NCI-H226 (cell line): ENCODE measurements around the gene LIMK2.
A peak's percentile ranks its signal among the peaks of the same experiment; 100 is the strongest.
"Not testable (repeated sequence)": the region's sequence is repeated elsewhere in the genome, so short reads cannot be mapped to it uniquely, and the experiment has no call there.

Experiments used
- DNase-seq: peaks from one replicate; pipeline ENCODE4 v3.0.0-alpha.2; 2015

The LIMK2 gene

GRCh38 chr22:31211862-31212730 is at the start of gene LIMK2:
LIMK2 (plus strand) TSS chr22:31212298; CDS start chr22:31212409, 111 bp downstream.
- peak; percentile 62 for DNase-seq

DNA sequence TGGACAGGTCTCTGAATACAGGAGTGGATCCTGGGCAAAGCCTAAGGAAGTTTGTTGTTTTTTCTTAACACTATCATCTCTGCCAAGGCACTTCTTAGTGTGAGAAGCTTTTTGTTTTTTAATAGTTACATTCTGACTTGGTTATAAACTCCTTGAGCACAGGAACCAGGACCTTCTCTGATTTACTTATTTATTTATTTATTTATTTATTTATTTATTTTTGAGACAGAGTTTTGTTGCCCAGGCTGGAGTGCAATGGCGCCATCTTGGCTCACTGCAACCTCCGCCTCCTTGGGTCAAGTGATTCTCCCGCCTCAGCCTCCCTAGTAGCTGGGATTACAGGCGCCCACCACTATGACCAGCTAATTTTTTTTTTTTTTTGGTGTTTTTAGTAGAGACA is 41.1 kb upstream of the LIMK2 start:
- DNase-seq, result no peak

DNA sequence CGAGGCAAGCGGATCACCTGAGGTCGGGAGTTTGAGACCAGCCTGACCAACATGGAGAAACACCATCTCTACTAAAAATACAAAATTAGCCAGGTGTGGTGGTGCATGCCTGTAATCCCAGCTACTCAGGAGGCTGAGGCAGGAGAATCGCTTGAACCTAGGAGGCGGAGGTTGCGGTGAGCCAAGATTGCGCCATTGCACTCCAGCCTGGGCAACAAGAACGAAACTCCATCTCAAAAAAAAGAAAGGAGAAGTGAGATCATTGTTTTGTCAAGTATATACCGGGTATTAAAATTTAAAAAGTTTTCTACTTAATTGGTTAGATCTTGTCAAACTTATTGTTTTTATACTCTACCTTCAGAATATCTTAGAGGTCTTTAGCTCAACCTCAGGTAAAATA is 40.4 kb upstream of the LIMK2 start:
- not testable (repeated sequence) for DNase-seq

- peak; percentile 64 for DNase-seq
Observed at GRCh38 chr22:31173386-31174145, 38.5 kb upstream of the LIMK2 start.

- DNase-seq, result no peak
Observed at GRCh38 chr22:31176923-31177322, 35.2 kb upstream of the LIMK2 start.

DNA sequence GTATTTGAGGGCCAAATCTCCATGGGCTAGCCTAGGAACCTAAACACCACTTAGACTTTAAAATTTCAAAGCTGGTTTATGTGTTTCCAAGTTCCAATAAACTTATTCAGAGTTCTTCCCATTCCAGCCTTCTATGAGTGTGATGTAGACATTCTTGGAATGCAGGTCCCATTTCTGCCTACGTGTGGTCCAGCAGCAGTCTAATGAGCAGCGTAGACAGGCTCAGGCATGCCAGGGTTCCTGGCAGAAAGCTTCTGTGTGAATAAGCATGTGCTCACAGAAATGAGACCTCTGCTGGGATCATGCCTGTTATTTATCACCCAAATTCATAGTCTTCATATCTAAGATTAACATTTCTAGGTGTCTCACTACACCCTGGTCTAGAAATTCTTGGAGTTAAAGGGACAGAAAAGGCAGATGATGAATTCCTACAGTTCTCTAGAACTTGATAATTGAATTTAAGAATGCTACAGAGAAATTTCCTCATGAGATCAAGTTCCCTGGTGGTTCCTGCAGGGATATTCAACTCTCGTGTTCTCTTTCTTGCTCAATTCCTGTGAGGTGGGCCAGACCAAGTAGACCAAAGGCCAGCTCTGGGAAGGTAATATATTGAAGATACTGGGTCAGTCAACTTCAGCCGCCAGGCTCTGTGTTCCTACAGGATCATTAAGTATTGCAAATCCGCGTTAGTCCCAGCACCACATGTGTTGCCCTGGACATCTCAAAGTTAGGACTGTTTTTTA is 34.5 kb upstream of the LIMK2 start:
- peak; percentile 77 for DNase-seq

DNA sequence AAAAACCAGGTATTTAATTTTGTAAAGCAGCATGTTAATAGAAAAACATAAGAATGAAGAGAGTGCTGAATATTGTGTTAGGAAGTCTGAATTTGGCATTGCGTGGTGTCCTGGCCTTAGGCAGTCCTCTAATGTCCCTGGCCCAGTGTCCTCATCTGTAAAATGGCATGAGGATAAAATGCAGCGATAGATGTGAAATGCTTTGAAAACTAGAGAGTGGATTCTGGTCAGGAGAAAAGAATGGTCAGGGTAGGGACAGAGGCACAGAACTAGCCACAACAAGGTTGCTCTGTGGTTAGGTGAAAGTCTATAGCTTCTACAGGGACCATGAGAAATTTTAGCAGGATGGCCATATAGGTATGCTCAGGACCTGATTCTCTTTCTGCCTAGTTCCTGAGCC is 33.2 kb upstream of the LIMK2 start:
- no peak for DNase-seq

DNA sequence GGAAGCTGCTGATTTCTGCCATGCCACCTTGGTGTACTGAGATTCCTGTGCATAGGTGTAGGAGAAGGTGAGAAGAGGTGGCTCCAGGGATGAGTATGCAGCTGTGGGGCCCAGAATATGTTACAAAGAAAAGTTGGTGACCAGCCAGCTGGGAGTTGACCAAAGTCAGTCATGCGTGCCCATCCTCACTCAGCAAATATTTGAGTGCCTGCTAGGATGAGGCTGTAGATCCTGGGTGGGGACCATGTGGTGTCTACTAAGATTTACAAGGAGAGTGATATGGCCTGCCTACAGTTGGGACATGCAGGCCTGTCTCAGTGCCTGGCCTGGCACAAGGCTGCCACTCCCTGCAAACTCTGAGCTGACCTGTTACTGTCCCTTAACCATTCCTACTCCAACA is 32.8 kb upstream of the LIMK2 start:
- DNase-seq, result no peak

GRCh38 chr22:31184015-31184414 is 28.1 kb upstream of the LIMK2 start:
- no peak for DNase-seq

DNA sequence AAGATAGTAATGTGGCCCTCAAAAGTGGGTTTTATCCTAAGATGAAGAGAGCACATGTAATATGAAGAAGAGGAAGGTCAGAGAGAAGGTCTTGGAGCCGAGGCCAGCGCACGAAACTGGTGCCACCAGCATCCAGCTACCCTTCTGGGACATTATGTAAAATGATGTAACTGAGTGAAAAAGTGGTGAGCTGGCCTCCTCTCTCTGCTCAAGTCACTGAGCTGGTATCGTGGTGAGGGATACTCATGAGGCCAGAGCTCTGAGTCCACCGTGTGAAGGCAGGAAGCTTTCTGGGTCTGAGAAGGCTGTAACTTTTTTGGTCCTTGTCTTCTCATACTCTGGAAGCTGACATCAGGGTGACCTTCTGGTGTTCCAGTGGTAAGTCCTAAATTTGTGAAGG is 27.0 kb upstream of the LIMK2 start:
- no peak for DNase-seq

GRCh38 chr22:31187627-31188026 is 24.5 kb upstream of the LIMK2 start:
- DNase-seq, result no peak

- DNase-seq, result peak; percentile 3
Observed at GRCh38 chr22:31192513-31192912, 19.6 kb upstream of the LIMK2 start.

- DNase-seq, result no peak
Observed at GRCh38 chr22:31193092-31193491, 19.0 kb upstream of the LIMK2 start.

GRCh38 chr22:31194681-31195080 is 17.4 kb upstream of the LIMK2 start:
- DNase-seq, result not testable (repeated sequence)

- DNase-seq, result no peak
Observed at GRCh38 chr22:31199187-31199586, 12.9 kb upstream of the LIMK2 start.

- DNase-seq, result not testable (repeated sequence)
Observed at GRCh38 chr22:31204352-31204984, 7.6 kb upstream of the LIMK2 start.

GRCh38 chr22:31205059-31205458 is 7.0 kb upstream of the LIMK2 start:
- DNase-seq, result not testable (repeated sequence)

- not testable (repeated sequence) for DNase-seq
Observed at GRCh38 chr22:31206460-31206859, 5.6 kb upstream of the LIMK2 start.

DNA sequence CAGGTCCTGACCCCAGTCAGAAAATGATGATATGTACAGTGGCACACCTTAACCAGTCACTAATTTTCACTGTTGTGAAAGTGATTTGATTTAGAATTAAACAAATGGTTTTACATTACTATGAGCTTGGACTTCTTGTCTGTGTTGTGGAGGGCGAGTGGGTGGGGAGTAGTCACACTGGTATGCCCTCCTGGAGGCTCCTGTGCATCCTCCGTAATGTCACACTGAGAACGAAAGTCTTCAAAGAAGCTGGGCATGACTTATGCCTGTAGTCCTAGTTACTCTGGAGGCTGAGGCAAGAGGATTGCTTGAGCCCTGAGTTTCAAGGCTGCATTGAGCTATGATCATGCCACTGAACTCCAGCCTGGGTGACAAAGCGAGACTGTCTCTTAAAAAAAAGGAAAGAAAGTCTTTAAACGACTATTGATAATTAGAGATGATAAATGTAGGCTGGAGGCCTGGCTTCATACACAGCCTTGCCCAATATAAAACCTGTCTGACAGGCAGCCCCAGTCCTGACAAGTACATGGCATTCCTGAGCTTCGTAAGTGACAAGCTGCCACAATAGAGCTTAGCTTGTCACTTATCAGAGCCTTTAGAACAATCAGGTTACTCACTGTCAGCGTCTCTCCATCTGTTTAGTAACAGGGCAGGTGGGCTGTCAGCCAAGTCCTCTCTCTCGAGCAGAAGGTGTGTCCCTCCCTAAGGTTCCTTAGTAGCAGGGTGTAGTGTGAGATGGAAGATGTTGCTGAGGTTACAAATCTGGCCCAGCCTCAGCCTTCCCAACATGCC is 5.0 kb upstream of the LIMK2 start:
- DNase-seq, result no peak

- DNase-seq, result no peak
Observed at GRCh38 chr22:31210556-31211421, 1.3 kb upstream of the LIMK2 start.

DNA sequence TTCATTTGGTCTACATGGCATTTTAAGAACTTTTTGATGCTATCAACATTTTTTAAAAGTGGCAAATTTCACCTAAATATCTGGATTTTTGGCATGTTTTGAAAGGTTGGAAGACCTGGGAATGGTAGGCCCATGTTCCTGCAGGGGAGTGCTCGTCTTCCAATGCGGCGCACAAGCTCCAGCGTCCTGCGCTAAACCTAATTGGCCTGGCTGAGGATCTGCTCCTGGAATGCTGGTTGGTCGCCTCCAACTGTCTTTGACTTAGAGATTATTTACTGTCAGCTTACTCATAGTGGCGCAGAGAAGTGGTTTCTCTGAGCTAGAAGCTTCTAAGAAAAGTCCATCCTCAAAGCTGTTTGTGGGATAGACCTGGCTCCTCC is 626 bp upstream of the LIMK2 start:
- DNase-seq, result no peak
